ENCODE results near the gene UGT2A1.

GRCh38 chr4:69583543-69583942, 69.5 kb downstream of the UGT2A1 start:
- no peak for TF ChIP-seq POLR2A (IDR thresholded peaks at IDR 0.05)
- TF ChIP-seq CTCF (IDR thresholded peaks at IDR 0.05) = no peak
- TF ChIP-seq EP300 (IDR thresholded peaks at IDR 0.05) = no peak

Data from ovary (tissue), 3 donors.